Activated CD4-positive, alpha-beta T cell treated with anti-CD3 and anti-CD28 coated beads for 36 hours (primary cell): Measurements from ENCODE around the gene CASR. TPM values are rescaled to one million over a fixed set of nuclear protein-coding genes. Genes with fewer than 3 reads are reported as not detected.
"Not testable (repeated sequence)": the region's sequence is repeated elsewhere in the genome, so short reads cannot be mapped to it uniquely, and the experiment has no call there.

Experiments used
- ATAC-seq: fragments of 200-7000 bp; cut with Tn5 transposase; one replicate; pipeline ENCODE4 v1.10.0; 2021; ENCODE audit warnings: mild to moderate bottlenecking, moderate library complexity
- CTCF ChIA-PET: fragments of 350-600 bp; sonication (Branson Sonifier 250); formaldehyde crosslinking; loops from one replicate; lab custom pipeline; 2021; ENCODE audit warnings: antibody characterized with exemption; lab: Charles Lee
- POLR2A ChIA-PET: fragments of 350-600 bp; sonication (Branson Sonifier 250); formaldehyde crosslinking; loops from one replicate; lab custom pipeline; 2021; ENCODE audit warnings: antibody characterized with exemption, inconsistent platforms; lab: Charles Lee
- DNase-seq: peaks from one replicate; pipeline ENCODE4 v3.0.0-alpha.2; 2020
- H3K27ac Mint-ChIP-seq: one replicate; pipeline ENCODE4 v1.8.0; 2021; ENCODE audit warnings: mixed read lengths
- H3K27me3 Mint-ChIP-seq: one replicate; pipeline ENCODE4 v1.8.0; 2021; ENCODE audit warnings: mixed read lengths
- H3K36me3 Mint-ChIP-seq: one replicate; pipeline ENCODE4 v1.8.0; 2021; ENCODE audit warnings: low read depth, mixed read lengths
- H3K4me1 Mint-ChIP-seq: one replicate; pipeline ENCODE4 v1.8.0; 2021; ENCODE audit warnings: mixed read lengths
- H3K4me3 Mint-ChIP-seq: one replicate; pipeline ENCODE4 v1.8.0; 2021; ENCODE audit warnings: mild to moderate bottlenecking, moderate library complexity, mixed read lengths
- H3K9me3 Mint-ChIP-seq: one replicate; pipeline ENCODE4 v1.8.0; 2021; ENCODE audit warnings: low read depth, mixed read lengths
- intact Hi-C, 2 experiments: fragments of 100-400 bp; cut with DNase I in 1 of 2; cut with micrococcal nuclease in 1 of 2; formaldehyde crosslinking; loops; one replicate each; pipeline versions ENCODE4 v1.14.2 to v1.15.1; 2022 to 2024; cut with DNase I, micrococcal nuclease
- total RNA-seq, 2 experiments: library from RNA; stranded (reverse); gene quantifications; one replicate each; pipeline ENCODE4 v1.2.3, GENCODE V29; 2021

Gene CASR, protein sequence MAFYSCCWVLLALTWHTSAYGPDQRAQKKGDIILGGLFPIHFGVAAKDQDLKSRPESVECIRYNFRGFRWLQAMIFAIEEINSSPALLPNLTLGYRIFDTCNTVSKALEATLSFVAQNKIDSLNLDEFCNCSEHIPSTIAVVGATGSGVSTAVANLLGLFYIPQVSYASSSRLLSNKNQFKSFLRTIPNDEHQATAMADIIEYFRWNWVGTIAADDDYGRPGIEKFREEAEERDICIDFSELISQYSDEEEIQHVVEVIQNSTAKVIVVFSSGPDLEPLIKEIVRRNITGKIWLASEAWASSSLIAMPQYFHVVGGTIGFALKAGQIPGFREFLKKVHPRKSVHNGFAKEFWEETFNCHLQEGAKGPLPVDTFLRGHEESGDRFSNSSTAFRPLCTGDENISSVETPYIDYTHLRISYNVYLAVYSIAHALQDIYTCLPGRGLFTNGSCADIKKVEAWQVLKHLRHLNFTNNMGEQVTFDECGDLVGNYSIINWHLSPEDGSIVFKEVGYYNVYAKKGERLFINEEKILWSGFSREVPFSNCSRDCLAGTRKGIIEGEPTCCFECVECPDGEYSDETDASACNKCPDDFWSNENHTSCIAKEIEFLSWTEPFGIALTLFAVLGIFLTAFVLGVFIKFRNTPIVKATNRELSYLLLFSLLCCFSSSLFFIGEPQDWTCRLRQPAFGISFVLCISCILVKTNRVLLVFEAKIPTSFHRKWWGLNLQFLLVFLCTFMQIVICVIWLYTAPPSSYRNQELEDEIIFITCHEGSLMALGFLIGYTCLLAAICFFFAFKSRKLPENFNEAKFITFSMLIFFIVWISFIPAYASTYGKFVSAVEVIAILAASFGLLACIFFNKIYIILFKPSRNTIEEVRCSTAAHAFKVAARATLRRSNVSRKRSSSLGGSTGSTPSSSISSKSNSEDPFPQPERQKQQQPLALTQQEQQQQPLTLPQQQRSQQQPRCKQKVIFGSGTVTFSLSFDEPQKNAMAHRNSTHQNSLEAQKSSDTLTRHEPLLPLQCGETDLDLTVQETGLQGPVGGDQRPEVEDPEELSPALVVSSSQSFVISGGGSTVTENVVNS
- under 1 TPM; 0.05 TPM for total RNA-seq

DNA sequence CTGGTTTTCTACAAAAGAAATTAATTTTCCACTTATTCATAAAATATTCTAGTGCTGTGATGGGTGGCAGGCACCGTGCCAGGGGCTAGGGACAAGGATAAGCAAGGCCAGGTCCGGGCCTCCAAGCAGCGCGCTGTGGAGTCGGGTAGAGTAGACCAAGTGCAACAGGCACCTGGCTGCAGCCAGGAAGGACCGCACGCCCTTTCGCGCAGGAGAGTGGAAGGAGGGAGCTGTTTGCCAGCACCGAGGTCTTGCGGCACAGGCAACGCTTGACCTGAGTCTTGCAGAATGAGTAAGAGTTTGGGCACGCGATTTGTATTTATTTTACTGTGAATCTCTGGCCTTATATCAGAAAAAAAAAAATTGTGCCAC lies at the start of gene CASR:
Gene CASR (plus strand): TSS at position 148 of the 372 bp plus-strand sequence. CDS start 70,522 bp downstream, outside the sequence.
- intact Hi-C loops, result no loop called here

DNA sequence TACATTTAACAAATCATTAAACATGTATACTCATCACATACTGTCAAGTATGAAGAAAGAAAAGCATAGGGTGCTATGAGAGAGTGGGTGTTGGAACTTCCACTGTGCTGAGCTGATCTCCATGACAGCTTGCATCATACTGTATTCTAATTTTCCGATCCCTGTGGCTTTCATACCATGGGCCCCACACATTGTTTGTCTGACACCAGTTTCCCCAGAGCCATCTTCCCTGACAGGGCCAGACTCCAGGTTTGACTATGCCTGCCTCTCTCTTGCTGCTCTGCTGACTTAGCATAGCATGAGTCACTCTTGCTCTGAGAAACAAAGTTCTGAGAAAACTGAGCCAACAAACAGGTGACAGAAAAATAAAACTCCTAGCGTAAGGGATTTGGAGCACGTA lies 37.0 kb upstream of the CASR start:
- ATAC-seq (peak; percentile 99), DNase-seq (peak; percentile 88)
- intact Hi-C loops, result loop anchor here (1.0 to 5.0 kb wide), 13 partner anchors 22 to 464 kb away; partner anchors contain the start of genes EAF2 (in 2 of the 2), IQCB1 (in 2 of the 2), FAM162A (in 1 of the 2) and PARP15 (in 1 of the 2)
- ChIA-PET CTCF (interaction anchor here (0.8 to 1.1 kb wide), 3 partner anchors 101 to 116 kb away, joined by 3 to 5 read pairs (median 5); no protein-coding TSS in a partner anchor), POLR2A (no interaction called here)
- Mint-ChIP-seq H3K27me3 (peaks cover 2% of the 10 kb centered on the region), H3K4me1 (peaks cover 32% of the 10 kb centered on the region), H3K27ac (peak overlapping the region; percentile 83), H3K36me3 (peaks cover 2% of the 10 kb centered on the region), H3K9me3 (peaks cover 5% of the 10 kb centered on the region), H3K4me3 (no peak overlapping the region)

More for the DNA sequence above, at the start of gene CASR:
- peaks cover 4% of the 10 kb centered on the region for H3K4me1 Mint-ChIP-seq
- H3K27me3 Mint-ChIP-seq, result peaks cover 60% of the 10 kb centered on the region
- POLR2A ChIA-PET, result interaction anchor here (0.6 kb wide), 1 partner anchor 469 kb away, joined by 3 read pairs; no protein-coding TSS in a partner anchor
- no peaks in the 10 kb centered on the region for H3K36me3 Mint-ChIP-seq
- peak within 1 kb of the TSS; percentile 35 for H3K4me3 Mint-ChIP-seq
- ATAC-seq (peak; percentile 36), DNase-seq (peak; percentile 20)
- CTCF ChIA-PET, result interaction anchor here (1.0 kb wide), 1 partner anchor 82 kb away, joined by 4 read pairs; no protein-coding TSS in a partner anchor
- H3K27ac Mint-ChIP-seq, result no peak within 1 kb of the TSS
- H3K9me3 Mint-ChIP-seq, result no peaks in the 10 kb centered on the region

DNA sequence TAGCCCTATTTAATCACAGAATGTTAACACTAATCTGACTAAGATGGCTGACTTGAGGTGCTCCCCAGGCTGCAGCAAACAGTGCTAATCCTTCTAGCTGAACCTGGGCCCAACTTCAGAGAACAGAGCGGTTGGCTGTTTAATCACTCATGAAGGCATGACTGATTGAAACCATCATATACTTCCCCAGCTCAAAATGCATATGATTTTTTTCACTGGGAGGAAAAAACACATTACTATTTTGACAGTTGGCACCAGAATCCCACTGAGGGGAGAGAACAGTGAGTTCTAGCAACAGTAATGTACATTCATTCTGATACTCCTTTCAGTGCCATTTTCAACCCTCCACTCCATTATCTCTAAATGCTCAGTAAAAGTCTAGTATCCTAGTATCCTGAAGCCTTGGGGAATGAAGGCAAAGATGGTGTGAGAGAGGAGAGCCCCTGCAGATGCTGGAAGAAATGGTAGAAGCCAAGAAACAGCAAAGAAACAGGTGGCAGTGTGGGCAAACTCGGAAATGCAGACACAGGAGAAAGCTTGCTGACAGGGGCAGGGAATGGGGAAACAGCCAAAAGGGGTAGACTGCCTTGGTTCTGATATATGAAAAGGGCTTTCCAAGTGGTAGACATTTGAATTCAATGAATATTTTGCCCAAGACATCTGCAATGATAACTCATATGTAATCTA lies 34.4 kb upstream of the CASR start:
- ATAC-seq (peak; percentile 28), DNase-seq (peak; percentile 41)
- Mint-ChIP-seq H3K27me3 (no peaks in the 10 kb centered on the region), H3K9me3 (peaks cover 10% of the 10 kb centered on the region), H3K4me3 (no peak overlapping the region), H3K4me1 (peaks cover 35% of the 10 kb centered on the region), H3K27ac (peak overlapping the region; percentile 27), H3K36me3 (peaks cover 6% of the 10 kb centered on the region)
- CTCF ChIA-PET, result interaction anchor here (0.7 to 1.7 kb wide), 6 partner anchors 12 to 111 kb away, joined by 3 to 9 read pairs (median 4); no protein-coding TSS in a partner anchor
- POLR2A ChIA-PET, result interaction anchor here (0.6 kb wide), 1 partner anchor 235 kb away, joined by 4 read pairs; the partner anchor contains the start of gene FAM162A
- intact Hi-C loops, result loop anchor here (5.0 kb wide), 2 partner anchors 312 to 428 kb away; partner anchors contain the start of genes EAF2 (in 1 of the 2), IQCB1 (in 1 of the 2) and PARP15 (in 1 of the 2)

DNA sequence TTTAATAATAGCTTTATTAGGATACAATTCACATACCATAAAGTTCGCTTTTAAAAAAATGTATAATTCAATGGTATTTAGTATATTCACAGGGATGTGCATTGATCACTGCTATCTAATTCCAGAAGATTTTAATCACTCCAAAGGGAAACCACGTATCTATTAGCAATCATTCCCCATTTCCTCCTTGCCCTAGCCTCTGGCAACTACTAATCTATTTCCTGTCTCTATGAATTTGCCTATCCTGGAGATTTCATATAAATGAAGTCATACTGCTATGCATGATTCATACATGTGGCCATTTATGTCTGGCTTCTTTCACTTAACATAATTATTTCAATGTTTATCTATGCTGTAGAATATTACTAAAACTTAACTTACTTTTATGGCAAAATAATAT lies 32.0 kb upstream of the CASR start:
- DNase-seq (no peak), ATAC-seq (no peak)
- ChIA-PET CTCF (interaction anchor here (1.0 kb wide), 1 partner anchor 24 kb away, joined by 3 read pairs; no protein-coding TSS in a partner anchor), POLR2A (no interaction called here)
- Mint-ChIP-seq H3K4me1 (peaks cover 30% of the 10 kb centered on the region), H3K4me3 (no peak overlapping the region), H3K27ac (no peak overlapping the region), H3K27me3 (no peaks in the 10 kb centered on the region), H3K36me3 (peaks cover 9% of the 10 kb centered on the region), H3K9me3 (peaks cover 28% of the 10 kb centered on the region)
- intact Hi-C loops, result no loop called here

DNA sequence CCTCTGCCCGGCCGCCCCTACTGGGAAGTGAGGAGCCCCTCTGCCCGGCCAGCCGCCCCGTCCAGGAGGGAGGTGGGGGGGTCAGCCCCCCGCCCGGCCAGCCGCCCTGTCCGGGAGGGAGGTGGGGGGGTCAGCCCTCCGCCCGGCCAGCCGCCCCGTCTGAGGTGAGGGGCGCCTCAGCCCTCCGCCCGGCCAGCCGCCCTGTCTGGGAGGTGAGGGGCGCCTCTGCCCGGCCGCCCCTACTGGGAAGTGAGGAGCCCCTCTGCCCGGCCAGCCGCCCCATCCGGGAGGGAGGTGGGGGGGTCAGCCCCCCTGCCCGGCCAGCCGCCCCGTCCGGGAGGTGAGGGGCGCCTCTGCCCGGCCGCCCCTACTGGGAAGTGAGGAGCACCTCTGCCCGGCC lies 18.5 kb upstream of the CASR start:
- H3K4me3 Mint-ChIP-seq, CTCF ChIA-PET, H3K9me3 Mint-ChIP-seq, H3K4me1 Mint-ChIP-seq, H3K27ac Mint-ChIP-seq, ATAC-seq, intact Hi-C loops, H3K36me3 Mint-ChIP-seq, DNase-seq, POLR2A ChIA-PET: not testable (repeated sequence)
- H3K27me3 Mint-ChIP-seq, result peaks cover 17% of the 10 kb centered on the region

DNA sequence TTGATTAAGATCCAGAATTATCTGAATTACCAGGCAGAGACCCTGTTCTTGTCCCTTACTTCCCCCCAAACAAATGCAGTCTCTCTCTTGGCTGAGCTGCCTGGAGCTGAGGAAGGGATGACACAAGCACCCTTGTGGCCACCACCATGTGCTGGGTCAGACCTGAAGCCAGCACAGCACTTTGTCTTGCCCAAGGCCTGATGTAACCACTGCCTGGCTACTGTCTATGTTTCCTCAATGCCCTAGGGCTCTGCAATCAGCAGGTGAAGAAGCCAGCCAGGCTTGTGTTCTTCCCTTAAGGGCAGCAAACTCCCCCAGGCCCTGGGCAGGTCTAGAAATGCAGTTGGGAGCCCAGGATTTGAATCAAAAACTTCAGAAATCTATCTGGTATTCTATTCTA lies 15.8 kb upstream of the CASR start:
- no peaks in the 10 kb centered on the region for H3K9me3 Mint-ChIP-seq
- intact Hi-C loops, result no loop called here
- H3K36me3 Mint-ChIP-seq, result no peaks in the 10 kb centered on the region
- H3K4me3 Mint-ChIP-seq, result no peak overlapping the region
- H3K27ac Mint-ChIP-seq, result no peak overlapping the region
- no peaks in the 10 kb centered on the region for H3K4me1 Mint-ChIP-seq
- no peak for ATAC-seq
- peaks cover 13% of the 10 kb centered on the region for H3K27me3 Mint-ChIP-seq
- ChIA-PET CTCF (no interaction called here), POLR2A (no interaction called here)
- no peak for DNase-seq

DNA sequence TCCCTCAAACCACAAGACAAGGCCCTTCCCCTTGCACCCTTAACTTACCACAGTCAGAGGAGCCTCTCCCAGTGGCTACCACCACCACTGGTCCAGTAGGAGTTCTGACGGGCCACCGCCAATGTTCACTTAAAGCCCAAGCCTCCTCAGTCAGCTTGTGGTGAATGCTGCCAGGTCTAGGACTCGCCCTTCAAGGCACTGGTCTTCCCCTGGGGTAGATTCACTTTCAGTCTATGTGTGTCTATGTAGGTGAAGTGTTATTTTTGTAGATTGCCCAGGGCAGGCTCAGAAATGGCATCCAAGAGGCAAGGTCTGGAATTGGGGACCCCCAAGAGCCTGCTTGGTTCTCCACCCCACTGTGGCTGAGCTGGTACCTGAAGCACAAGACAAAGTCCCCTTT lies 15.4 kb upstream of the CASR start:
- POLR2A ChIA-PET, result no interaction called here
- H3K4me1 Mint-ChIP-seq, result no peaks in the 10 kb centered on the region
- no peak overlapping the region for H3K4me3 Mint-ChIP-seq
- ATAC-seq (no peak), DNase-seq (no peak)
- intact Hi-C loops, result no loop called here
- no peak overlapping the region for H3K27ac Mint-ChIP-seq
- no peaks in the 10 kb centered on the region for H3K9me3 Mint-ChIP-seq
- H3K27me3 Mint-ChIP-seq, result peaks cover 13% of the 10 kb centered on the region
- H3K36me3 Mint-ChIP-seq, result no peaks in the 10 kb centered on the region
- CTCF ChIA-PET, result no interaction called here

DNA sequence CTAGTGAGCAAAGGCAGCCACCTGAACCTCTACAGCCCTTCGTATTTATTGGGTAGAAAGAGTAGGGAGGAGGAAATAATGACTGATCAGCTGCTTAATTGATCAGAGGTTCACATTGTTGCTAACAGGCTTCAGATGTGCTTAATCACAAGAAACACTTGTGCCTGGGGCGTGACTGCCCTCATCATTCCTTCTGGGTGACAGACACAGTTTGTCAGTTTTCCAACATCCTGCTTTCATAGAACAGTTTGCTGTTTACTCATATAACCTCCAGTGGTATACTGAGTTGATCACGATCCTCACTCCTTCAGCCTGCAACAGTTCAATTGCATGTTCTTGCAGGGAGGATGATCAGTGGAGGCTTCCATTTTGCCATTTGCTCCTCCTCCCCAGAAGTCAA lies 13.6 kb upstream of the CASR start:
- DNase-seq (no peak), ATAC-seq (no peak)
- no peak overlapping the region for H3K27ac Mint-ChIP-seq
- no peak overlapping the region for H3K4me3 Mint-ChIP-seq
- ChIA-PET CTCF (no interaction called here), POLR2A (no interaction called here)
- peaks cover 13% of the 10 kb centered on the region for H3K27me3 Mint-ChIP-seq
- no peaks in the 10 kb centered on the region for H3K36me3 Mint-ChIP-seq
- H3K4me1 Mint-ChIP-seq, result peaks cover 3% of the 10 kb centered on the region
- no peaks in the 10 kb centered on the region for H3K9me3 Mint-ChIP-seq
- intact Hi-C loops, result no loop called here

DNA sequence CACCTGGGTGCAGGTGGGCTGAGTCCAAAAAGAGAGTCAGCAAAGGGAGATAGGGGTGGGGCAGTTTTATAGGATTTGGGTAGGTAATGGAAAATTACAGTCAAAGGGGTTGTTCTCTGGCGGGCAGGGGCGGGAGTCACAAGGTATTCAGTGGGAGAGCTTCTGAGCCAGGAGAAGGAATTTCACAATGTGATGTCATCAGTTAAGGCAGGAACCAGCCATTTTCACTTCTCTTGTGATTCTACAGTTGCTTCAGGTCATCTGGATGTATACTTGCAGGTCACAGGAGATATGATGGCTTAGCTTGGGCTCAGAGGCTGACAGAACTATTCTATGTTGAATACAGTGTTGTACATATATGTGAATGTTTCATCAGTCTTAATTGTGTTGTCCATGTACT lies 12.1 kb upstream of the CASR start:
- H3K4me1 Mint-ChIP-seq, ATAC-seq, intact Hi-C loops, DNase-seq, H3K4me3 Mint-ChIP-seq, CTCF ChIA-PET, H3K36me3 Mint-ChIP-seq, H3K9me3 Mint-ChIP-seq, H3K27ac Mint-ChIP-seq, POLR2A ChIA-PET: not testable (repeated sequence)
- peaks cover 16% of the 10 kb centered on the region for H3K27me3 Mint-ChIP-seq

DNA sequence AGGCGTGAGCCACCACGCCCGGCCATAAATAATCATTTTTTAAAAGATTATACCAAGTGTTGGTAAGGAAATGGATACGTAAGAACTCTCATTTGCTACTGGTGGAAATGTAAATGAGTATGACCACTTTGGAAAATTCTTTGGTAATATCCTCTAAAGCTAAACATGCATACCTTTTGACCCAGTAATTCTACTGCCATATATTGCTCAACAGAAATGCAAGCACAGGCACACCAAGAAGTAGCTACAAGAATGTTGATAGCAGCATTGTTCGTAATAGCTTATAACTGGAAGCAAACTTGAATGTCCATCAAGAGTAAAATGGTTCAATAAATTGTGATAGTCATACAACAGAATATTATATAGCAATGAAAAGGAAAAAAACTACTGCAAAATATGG lies 4.8 kb upstream of the CASR start:
- CTCF ChIA-PET, result interaction anchor here (0.8 kb wide), 1 partner anchor 90 kb away, joined by 3 read pairs; no protein-coding TSS in a partner anchor
- Mint-ChIP-seq H3K36me3 (no peaks in the 10 kb centered on the region), H3K9me3 (no peaks in the 10 kb centered on the region), H3K27me3 (peaks cover 38% of the 10 kb centered on the region), H3K27ac (no peak overlapping the region), H3K4me3 (no peak overlapping the region), H3K4me1 (peaks cover 6% of the 10 kb centered on the region)
- no peak for DNase-seq
- POLR2A ChIA-PET, result no interaction called here
- ATAC-seq, result no peak
- intact Hi-C loops, result no loop called here
